GM15510 (cell line): ENCODE measurements around the gene KIAA0319L.

Experiments used
- POLR2A ChIP-seq: IDR thresholded peaks from 3 replicates; pipeline ENCODE4 v1.6.1; 2011; ENCODE audit warnings: borderline replicate concordance; ENCODE audit not compliant: insufficient read length; ENCODE audit errors: extremely low read depth

The KIAA0319L gene

GRCh38 chr1:35390600-35391494, 166.4 kb downstream of the KIAA0319L start:
- TF ChIP-seq POLR2A: no peak

DNA sequence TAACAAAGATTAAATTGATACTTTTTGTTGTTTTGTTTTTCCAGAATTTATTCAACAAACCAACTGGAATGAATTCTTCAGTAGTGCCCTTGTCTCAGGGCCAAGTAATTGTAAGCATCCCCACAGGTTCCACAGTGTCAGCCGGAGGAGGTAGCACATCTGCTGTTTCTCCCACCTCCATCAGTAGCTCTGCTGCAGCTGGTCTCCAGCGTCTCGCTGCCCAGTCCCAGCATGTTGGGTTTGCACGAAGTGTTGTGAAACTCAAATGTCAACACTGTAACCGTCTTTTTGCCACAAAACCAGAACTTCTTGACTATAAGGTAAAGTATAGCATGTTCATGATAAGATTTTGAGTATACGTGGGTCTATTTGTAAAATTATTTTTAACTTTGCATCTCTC, 170.2 kb downstream of the KIAA0319L start:
- TF ChIP-seq POLR2A: no peak

DNA sequence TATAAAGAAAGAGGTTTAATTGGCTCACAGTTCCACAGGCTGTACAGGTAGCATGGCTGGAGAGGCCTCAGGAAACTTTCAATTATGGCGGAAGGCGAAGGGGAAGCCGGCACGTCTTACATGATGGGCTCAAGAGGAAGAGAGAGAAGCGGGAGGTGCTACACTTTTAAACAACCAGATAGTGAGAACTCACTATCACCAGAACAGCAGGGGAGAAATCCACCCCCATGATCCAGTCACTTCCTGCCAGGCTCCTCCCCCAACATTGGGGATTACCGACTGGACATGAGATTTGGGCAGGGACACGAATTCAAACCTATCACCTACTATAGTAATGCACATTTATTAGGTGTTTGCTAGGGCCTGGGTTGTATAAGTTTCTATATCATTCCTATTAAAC, 170.9 kb downstream of the KIAA0319L start:
- no peak for TF ChIP-seq POLR2A
